Large intestine (tissue), 3 donors: ENCODE results near the gene AGAP1. TPM values are rescaled to one million over a fixed set of nuclear protein-coding genes. Genes with fewer than 3 reads are reported as not detected.

Experiments used
- DNase-seq, 2 donors: peaks; one replicate each; pipeline versions ENCODE4 v3.0.0 to v3.0.0-alpha.2; 2013
- H3K27ac ChIP-seq: one replicate; pipeline ENCODE4 v1.5.1; 2013; ENCODE audit warnings: low read length
- H3K27me3 ChIP-seq: 2 replicates; pipeline ENCODE4 v1.6.1; 2013; ENCODE audit warnings: low read length; ENCODE audit not compliant: control insufficient read depth, insufficient read depth
- H3K36me3 ChIP-seq: 2 replicates; pipeline ENCODE4 v1.6.1; 2013; ENCODE audit warnings: low read length; ENCODE audit not compliant: control insufficient read depth, insufficient read depth
- H3K4me1 ChIP-seq: one replicate; pipeline ENCODE4 v1.6.1; 2013; ENCODE audit warnings: low read length; ENCODE audit not compliant: control insufficient read depth, insufficient read depth
- H3K4me3 ChIP-seq: one replicate; pipeline ENCODE4 v1.5.1; 2013; ENCODE audit warnings: low read length
- H3K9me3 ChIP-seq: one replicate; pipeline ENCODE4 v1.6.1; 2013; ENCODE audit warnings: mild to moderate bottlenecking, low read depth, low read length, moderate library complexity; ENCODE audit not compliant: control insufficient read depth
- WGBS: methylation state at CpG from one replicate; pipeline ENCODE4 v1.1.5; 2013; ENCODE audit warnings: low lambda C conversion rate; ENCODE audit not compliant: insufficient coverage; 5-methylcytosine and 5-hydroxymethylcytosine counted together
- polyA plus RNA-seq: library from polyadenylated mRNA; unstranded; fragments of 120-200 nt; gene quantifications from one replicate; pipeline ENCODE4 v1.2.1, GENCODE V29; 2013

AGAP1 gene
- polyA plus RNA-seq, 1 donor, result 18.0 TPM

DNA sequence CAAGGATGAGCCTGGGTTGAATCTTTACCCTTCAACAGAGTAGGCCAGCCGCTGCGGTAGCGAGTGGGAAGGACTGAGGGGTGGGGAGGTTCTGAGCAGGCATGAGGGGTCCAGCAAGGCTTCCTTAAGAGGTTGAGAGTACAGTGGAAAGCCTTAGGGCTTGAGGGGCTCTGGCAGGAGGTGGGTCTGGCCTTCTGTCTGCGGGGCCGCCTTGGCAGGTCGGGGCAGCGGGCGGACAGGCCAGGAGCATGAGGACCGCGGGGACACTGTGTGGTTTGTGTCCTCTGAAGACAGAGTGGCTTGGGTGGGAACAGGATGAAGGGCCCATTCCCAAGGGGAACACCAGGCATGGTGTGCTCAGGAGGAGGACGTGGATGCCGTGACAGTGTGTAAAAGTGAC lies 250.3 kb downstream of the AGAP1 start:
- Histone ChIP-seq H3K27me3 (no peaks in the 10 kb centered on the region), H3K4me3 (no peak overlapping the region), H3K9me3 (no peaks in the 10 kb centered on the region), H3K4me1 (peaks cover 5% of the 10 kb centered on the region), H3K27ac (no peak overlapping the region), H3K36me3 (peaks cover 41% of the 10 kb centered on the region)
- no peak for DNase-seq
- WGBS, result no CpG with 5 or more reads among the region's 12 CpGs

DNA sequence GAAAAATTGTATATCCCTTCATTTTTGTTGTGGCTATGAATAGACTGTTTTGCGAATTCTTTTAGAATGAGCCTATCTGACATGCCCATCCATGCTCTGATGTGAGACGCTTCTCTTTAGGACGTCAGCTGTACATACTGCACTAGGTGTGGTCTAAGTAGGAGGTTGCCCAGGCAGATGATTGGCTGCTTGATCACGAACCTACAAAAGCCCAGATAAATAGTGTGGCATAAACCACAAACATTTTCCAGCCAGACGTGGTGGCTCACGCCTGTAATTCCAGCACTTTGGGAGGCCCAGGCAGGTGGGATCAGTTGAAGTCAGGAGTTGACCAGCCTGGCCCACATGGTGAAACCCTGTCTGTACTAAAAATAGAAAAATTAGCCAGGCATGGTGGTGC lies 251.8 kb downstream of the AGAP1 start:
- Histone ChIP-seq H3K27me3 (no peaks in the 10 kb centered on the region), H3K36me3 (peaks cover 48% of the 10 kb centered on the region), H3K4me3 (no peak overlapping the region), H3K27ac (no peak overlapping the region), H3K4me1 (peaks cover 5% of the 10 kb centered on the region), H3K9me3 (no peaks in the 10 kb centered on the region)
- WGBS, result no CpG with 5 or more reads among the region's 6 CpGs
- no peak for DNase-seq

DNA sequence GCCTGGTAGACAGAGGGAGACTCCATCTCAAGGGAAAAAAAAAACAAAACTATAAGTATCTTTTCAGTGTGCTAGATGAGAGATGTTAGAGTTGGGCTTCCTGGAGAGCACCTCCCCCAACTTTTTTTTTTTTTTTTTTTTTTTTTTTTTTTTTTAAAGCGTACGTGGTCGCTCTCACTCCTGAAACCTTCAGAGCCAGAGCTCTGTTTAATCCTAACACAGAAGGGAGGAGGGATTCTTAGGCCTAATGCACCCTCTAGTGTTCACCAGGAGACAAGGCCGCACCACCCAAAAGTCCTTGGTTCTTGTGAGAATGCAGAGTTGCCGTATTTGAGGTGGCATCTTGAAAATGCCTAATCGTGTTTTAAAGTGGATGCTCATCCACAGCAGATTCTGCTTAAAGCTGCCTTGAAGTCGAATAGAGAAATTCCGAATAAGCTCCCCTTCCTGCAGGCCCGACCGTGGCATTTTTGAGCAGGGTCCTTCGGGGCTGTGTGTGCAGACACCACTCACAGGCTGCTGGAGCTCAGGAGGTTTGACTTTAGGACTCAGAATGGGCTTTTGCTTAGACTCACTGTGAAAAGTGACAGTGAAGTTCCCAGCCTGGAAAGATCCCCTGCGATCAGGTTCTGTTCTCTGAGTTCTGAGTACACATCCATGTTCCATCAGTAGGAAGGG lies 252.6 kb downstream of the AGAP1 start:
- no peaks in the 10 kb centered on the region for H3K27me3 ChIP-seq
- H3K36me3 ChIP-seq, result peaks cover 56% of the 10 kb centered on the region
- peaks cover 5% of the 10 kb centered on the region for H3K4me1 ChIP-seq
- H3K9me3 ChIP-seq, result no peaks in the 10 kb centered on the region
- H3K4me3 ChIP-seq, result no peak overlapping the region
- no peak overlapping the region for H3K27ac ChIP-seq
- DNase-seq, result peak; percentile 71 to 74
- WGBS, result 90% methylated on average over 4 of the region's 12 CpGs

DNA sequence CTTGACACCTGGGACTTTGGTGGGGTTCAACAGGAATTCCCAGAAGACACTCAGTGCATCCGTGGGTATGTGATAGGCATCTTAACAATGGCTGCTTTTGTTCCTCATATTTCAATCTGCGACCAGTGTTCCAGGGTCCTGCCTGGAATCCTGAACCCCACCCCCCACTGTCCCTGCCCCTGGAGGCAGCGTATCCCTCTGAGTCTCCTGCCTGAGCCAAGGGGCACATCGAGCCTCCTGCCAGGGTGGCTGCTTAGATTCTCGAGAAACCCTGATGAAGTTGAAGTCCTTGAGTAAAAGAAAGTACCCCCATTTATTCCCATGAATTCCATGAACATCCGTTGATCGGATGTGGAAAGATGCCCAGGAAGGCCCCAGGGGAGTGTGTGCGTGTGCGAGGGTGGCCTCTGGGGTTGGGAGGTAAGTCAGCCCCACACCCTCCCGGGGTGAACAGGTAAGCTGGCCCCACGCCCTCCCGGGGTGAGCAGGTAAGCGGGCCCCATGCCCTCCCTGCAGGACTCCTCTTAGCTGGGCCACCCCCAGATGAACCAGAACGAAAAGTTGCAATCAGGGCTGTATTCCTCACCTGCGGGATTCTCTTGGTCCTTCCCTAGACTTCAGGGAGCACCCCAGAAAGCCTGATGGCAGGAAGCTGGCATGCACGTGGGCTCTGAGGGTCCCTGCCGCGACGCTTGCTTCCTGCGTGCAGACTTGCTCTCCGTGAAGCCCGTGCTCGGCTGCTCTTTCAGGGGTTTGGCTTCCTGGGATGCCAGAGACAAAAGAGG lies 253.3 kb downstream of the AGAP1 start:
- peaks cover 5% of the 10 kb centered on the region for H3K4me1 ChIP-seq
- WGBS, result no CpG with 5 or more reads among the region's 23 CpGs
- no peaks in the 10 kb centered on the region for H3K27me3 ChIP-seq
- peaks cover 57% of the 10 kb centered on the region for H3K36me3 ChIP-seq
- H3K9me3 ChIP-seq, result no peaks in the 10 kb centered on the region
- no peak overlapping the region for H3K4me3 ChIP-seq
- DNase-seq, result no peak
- no peak overlapping the region for H3K27ac ChIP-seq

DNA sequence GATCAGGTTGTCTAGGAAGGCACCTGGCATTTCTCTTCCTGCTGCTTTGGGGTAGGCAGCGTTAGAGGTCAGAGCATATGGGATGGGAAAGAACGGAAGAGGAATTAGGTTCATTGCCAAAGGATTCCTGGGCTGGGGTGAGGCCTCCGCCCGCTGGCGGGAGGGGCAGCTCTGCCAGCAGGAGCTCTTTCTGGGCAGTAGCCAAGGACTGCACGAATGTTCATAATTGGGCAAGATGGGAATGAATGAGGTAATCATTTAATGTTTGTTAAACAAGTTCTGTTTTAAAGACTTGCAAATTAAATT lies 253.9 kb downstream of the AGAP1 start:
- no peak for DNase-seq
- H3K4me3 ChIP-seq, result no peak overlapping the region
- H3K27ac ChIP-seq, result no peak overlapping the region

DNA sequence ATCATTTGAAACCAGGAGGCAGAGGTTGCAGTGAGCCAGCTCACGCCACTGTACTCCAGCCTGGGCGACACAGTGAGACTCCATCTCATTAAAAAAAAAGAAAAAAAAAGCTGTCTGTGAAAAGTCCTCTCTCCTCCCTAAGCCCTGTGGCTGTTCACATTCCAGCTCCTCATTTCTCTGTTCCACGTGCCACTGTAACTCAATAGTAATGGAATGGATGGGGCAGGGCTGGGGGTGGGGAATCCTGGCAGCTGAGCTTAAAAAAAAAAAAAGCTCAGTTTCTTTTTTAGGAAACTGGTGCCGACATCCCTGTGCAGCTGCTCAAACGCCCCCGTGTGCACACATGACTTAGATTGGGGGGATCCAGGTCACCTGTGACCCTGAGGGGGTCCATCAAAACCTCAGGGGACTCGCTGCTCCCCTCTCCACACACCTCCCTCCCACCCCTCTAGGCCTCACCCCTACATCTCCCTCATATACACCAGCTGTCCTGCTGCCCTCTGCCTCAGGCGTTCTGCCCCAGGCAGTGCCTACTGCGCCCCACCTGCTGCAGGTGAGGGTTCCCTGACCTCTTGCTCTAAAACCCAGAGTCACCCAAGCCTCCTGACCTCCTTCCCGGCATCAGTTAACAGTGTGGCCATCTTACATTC lies 255.4 kb downstream of the AGAP1 start:
- no CpG with 5 or more reads among the region's 10 CpGs for WGBS
- no peaks in the 10 kb centered on the region for H3K27me3 ChIP-seq
- peaks cover 5% of the 10 kb centered on the region for H3K4me1 ChIP-seq
- H3K4me3 ChIP-seq, result no peak overlapping the region
- peaks cover 51% of the 10 kb centered on the region for H3K36me3 ChIP-seq
- H3K27ac ChIP-seq, result no peak overlapping the region
- no peaks in the 10 kb centered on the region for H3K9me3 ChIP-seq
- no peak for DNase-seq

More for the DNA sequence above, 253.9 kb downstream of the AGAP1 start:
- Histone ChIP-seq H3K9me3 (no peaks in the 10 kb centered on the region), H3K36me3 (peaks cover 59% of the 10 kb centered on the region), H3K27me3 (no peaks in the 10 kb centered on the region), H3K4me1 (peaks cover 5% of the 10 kb centered on the region)
- WGBS, result no CpG with 5 or more reads among the region's 6 CpGs

DNA sequence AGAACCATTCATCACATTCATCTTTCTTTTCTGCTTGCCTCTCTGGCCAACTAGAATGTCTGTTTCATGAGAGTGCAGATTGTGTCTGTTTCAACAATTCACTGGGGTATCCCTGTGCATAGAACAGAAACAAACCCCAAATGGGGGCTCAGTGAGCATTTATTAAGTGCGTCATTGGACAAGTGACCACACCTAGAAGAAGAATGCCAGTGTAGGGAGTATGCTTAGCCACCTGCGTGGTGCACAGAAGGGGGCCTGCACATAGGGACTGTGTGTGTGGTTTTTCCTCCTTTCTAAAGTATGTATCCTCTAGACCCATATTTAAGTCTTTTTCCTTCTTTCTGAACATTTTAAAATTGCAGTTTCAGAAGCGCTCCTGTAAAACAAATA lies 255.9 kb downstream of the AGAP1 start:
- no peaks in the 10 kb centered on the region for H3K9me3 ChIP-seq
- WGBS, result 100% methylated on average over 1 of the region's 3 CpGs
- H3K36me3 ChIP-seq, result peaks cover 51% of the 10 kb centered on the region

DNA sequence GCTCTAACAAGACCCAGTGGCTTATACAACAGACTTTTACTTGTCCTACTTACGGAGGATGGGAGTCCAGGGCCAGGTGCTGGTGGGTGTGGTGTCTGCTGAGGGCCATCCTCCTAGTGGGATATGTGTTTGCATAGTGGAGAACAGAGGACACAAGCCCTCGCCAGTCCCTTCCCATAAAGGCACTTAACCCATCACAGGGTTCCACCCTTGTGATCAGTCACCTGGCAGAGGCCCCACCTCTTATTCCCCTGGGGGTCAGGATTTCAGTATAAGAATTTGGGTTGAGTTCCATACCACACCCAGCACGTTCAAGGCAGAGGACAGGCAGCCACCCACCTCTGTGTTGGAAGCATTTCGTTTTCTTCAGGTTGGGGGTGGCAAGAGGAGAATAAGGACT lies 259.0 kb downstream of the AGAP1 start:
- no peak for DNase-seq
- Histone ChIP-seq H3K36me3 (peaks cover 34% of the 10 kb centered on the region), H3K27me3 (no peaks in the 10 kb centered on the region), H3K4me1 (no peaks in the 10 kb centered on the region), H3K9me3 (no peaks in the 10 kb centered on the region), H3K4me3 (no peak overlapping the region), H3K27ac (no peak overlapping the region)
- WGBS, result 83% methylated on average over 1 of the region's 4 CpGs

More for the DNA sequence above, 255.9 kb downstream of the AGAP1 start:
- Histone ChIP-seq H3K4me3 (no peak overlapping the region), H3K4me1 (peaks cover 5% of the 10 kb centered on the region), H3K27me3 (no peaks in the 10 kb centered on the region), H3K27ac (no peak overlapping the region)
- DNase-seq, result no peak

DNA sequence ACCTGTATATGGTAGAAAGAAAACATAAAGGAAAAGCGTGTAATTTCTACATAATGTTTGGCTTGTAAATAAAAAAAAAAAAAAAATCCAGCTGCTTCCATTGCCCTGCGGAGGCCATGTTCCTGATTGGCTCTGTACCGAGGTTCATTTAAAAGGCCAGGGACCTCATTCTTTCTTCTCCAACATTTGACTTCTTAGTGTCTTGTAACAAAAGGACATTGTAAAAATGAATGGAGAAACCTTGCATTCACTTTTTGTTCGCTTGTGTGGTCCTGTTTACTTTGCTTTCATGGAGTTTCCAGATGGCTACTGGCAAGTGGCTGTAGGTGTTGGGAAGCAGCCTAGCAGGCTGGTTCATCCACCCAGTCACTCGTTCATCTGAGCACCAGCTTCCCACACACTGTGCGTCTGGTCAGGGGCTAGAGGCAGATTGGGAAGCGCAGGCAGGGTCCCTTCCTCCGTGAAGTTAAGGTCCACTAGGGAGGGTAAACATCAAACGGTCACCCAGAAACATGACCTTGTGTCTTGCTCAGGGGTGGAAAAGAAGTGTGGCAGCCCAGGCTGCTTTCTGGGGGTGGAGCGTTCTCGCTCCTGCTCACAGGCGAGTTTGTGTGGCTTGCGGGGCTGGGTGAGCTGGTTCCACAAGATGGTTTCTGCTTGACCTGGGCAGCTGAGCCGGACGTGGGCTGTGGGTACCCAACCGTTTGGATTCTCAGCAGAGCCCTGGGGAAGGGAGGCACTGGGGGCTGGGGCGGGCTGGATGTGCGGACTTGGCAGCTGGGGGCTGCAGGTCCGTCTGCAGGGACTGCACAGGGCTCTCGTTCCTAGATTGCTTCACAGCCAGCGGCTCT lies 260.7 kb downstream of the AGAP1 start:
- Histone ChIP-seq H3K4me1 (no peaks in the 10 kb centered on the region), H3K4me3 (no peak overlapping the region), H3K9me3 (no peaks in the 10 kb centered on the region), H3K36me3 (peaks cover 41% of the 10 kb centered on the region), H3K27ac (no peak overlapping the region), H3K27me3 (no peaks in the 10 kb centered on the region)
- DNase-seq, result no peak
- 87% methylated on average over 3 of the region's 21 CpGs for WGBS

DNA sequence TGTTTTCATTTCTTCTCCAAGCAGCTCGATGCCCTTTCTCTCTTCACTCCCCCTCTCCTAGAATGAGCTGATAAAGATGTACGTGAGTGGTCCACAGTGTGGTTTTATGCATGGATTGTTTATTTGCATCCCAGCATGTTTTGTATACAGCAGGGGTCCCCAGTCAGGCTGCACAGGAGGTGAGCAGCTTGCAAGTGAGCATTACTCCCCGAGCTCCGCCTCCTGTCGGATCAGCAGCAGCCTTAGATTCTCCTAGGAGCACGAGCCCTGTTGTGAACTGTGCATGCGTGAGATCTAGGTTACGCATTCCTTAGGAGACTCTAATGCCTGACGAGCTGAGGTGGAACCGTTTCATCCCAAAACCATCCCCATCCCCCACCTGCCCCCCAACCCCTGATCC lies 262.6 kb downstream of the AGAP1 start:
- WGBS, result no CpG with 5 or more reads among the region's 10 CpGs
- Histone ChIP-seq H3K9me3 (no peaks in the 10 kb centered on the region), H3K36me3 (peaks cover 25% of the 10 kb centered on the region), H3K4me1 (no peaks in the 10 kb centered on the region), H3K27me3 (no peaks in the 10 kb centered on the region), H3K27ac (no peak overlapping the region), H3K4me3 (no peak overlapping the region)
- DNase-seq, result no peak
